HG03469 (cell line): Measurements from ENCODE around the gene AMIGO1.

Source experiments
- ATAC-seq: cut with Tn5 transposase; IDR thresholded peaks from one replicate; pipeline ENCODE4 v1.9.1; 2021; ENCODE audit warnings: mild to moderate bottlenecking, moderate library complexity, moderate number of reproducible peaks; ENCODE audit not compliant: unreplicated experiment

AMIGO1 gene

GRCh38 chr1:109466125-109466451, 43.4 kb downstream of the AMIGO1 start:
- no peak for ATAC-seq

GRCh38 chr1:109457819-109458218, 51.7 kb downstream of the AMIGO1 start:
- ATAC-seq: no peak

- no peak for ATAC-seq
Measured at GRCh38 chr1:109454497-109455133, 54.9 kb downstream of the AMIGO1 start.
